GM19023 (cell line): ENCODE data around the gene IL1RL1.

Experiments
- ATAC-seq: cut with Tn5 transposase; IDR thresholded peaks from one replicate; pipeline ENCODE4 v1.9.1; 2021; ENCODE audit warnings: mild to moderate bottlenecking, moderate library complexity; ENCODE audit not compliant: unreplicated experiment

The IL1RL1 gene

DNA sequence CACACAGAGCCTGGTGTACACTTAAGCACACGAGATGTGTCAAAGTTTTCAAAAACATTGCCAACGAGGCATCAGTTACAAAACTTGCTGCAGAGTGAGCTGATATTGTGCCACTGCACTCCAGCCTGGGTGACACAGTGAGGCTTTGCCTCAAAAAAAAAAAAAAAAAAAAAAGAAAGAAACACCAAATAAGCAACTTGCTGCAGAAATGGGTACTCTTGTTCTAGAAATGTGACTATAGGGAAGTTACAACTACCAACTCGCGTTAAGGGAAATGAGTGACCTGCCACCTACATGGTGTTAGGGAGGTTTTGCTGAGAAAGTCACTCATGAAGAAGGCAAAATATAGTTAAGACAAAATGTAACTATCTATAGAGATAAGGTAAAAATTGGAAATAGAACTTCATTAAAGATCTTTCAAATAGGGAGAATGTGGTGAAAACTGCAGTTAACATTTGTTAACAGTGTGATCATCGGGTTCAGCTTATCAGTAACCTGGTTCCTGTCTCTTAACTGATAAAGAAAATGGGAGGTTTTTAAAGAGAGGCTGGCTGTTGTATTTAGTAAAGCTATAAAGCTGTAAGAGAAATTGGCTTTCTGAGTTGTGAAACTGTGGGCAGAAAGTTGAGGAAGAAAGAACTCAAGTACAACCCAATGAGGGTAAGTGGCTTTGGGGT is at the start of gene IL1RL1:
Gene IL1RL1 (plus strand): TSS at position 600 of the 677 bp plus-strand sequence. CDS start 26,702 bp downstream, outside the sequence.
- no peak for ATAC-seq

DNA sequence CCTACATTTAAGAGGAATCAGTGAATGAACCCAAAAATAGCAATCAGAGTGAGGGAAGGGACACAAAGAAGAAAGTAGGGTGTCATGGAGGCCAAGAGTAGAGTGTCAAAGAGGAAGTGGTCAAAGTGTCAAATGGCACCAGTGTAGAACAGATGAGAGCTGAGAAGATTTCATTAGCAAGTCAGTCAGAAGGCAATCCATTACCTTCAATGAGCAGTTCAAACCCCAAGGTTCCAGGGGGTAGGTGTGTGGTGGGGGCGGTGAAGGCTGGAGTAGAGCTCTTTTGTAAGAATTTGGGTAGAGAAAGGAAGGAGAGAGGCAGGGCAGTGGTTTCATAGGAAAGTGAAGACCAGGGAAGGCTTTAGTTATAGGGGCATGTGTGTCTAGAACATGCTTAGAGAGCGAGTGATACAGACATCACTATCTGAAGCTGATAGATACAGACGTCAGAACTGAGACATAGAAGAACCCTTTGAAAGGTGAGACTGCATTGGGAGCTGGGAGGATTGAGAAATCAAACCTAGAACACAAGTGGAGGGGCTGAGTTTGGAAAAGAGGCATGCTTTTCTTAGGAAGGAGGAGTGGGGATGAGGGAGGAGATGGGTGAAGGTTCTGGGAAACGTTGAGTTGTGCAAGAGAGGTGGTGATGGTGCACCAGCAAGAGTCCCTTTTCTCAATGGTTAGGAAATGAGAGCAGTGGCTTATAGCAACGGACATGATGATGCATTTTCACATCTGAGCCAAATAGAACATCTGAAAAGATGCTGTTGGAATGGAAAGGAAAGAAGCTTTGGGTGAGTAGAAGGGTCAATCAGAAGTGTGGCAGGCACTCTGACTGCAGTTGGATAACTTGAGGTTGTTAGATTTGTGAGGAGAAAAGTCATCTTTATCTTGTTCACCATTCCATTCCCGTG is 48.9 kb upstream of the IL1RL1 start:
- no peak for ATAC-seq

DNA sequence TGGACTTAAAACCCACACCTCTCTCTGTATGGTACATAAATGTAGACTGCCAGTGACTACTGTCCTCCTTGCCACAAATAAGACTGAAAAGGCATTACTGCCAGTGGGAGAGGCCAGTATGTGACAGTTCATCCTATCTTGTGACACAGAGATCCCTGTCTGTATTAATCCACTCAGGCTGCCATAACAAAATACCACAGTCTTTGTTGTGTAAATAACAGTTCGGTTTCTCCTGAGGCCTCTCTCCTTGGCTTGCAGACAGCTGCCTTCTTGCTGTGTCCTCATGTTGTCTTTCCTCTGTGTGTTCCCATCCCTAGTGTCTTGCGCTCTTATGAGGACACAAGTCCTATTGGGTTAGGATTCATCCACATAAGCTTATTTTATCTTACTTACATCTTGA is 46.4 kb upstream of the IL1RL1 start:
- no peak for ATAC-seq

GRCh38 chr2:102266204-102266603 is 45.2 kb upstream of the IL1RL1 start:
- ATAC-seq: no peak

- no peak for ATAC-seq
These were observed 43.6 kb upstream of the IL1RL1 start for GRCh38 chr2:102267774-102268173.

GRCh38 chr2:102268510-102269199 is 42.7 kb upstream of the IL1RL1 start:
- no peak for ATAC-seq

GRCh38 chr2:102269200-102269524 is 42.2 kb upstream of the IL1RL1 start:
- ATAC-seq: no peak

GRCh38 chr2:102271844-102272243 is 39.5 kb upstream of the IL1RL1 start:
- no peak for ATAC-seq

DNA sequence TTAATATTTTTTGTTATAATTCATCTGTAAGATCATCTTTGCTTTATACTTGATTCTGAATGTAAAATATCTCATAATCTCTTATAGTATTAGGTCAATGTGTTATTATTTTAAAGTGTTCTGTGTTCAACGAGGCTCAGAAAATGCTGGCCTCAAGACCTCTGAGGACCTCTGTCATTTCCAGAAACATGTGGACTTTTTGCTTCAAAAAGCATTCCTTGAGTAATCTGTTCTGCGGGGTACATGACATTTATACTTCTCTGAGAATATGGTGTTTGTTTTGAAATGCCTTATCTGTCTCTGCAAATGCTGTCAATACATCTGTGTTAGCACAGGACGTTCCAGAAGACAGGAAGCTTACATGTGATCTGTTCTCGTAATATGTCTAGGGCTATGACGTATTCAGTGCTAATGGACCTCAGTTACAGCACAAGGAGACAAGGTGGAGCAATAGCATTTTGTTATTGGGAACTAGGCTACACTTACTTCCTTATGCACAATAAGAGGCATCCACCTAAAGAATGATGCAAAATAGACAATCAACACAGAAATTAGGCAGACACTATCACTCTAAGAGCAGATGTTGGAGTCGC is 37.6 kb upstream of the IL1RL1 start:
- ATAC-seq: no peak

GRCh38 chr2:102276549-102277201 is 34.7 kb upstream of the IL1RL1 start:
- ATAC-seq: no peak

DNA sequence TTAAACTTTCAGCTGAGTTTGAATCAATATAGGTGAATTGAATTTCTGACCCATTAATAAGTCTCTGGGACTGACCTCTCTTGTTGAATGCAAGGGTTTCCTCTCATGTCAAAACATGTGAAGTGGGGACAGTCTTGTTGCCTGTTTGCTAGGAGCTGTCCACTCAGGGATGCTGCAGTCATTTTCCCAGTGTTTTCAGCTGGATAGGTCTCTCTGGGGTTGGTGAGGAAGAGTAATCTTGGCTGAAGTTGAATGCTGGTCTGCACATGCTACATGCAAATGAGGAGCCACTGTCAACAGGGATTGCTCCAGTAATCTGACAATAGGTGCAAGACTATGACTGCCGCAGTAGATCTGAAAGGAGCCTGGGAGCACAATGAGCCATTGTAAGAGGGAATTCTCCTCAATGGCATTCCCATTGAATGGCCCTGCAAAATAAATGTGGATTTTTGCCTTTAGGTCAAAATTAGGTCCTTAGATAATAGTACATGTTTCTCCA is 34.1 kb upstream of the IL1RL1 start:
- ATAC-seq: no peak

GRCh38 chr2:102278720-102279390 is 32.5 kb upstream of the IL1RL1 start:
- ATAC-seq: no peak

GRCh38 chr2:102279391-102279735 is 32.0 kb upstream of the IL1RL1 start:
- ATAC-seq: no peak

DNA sequence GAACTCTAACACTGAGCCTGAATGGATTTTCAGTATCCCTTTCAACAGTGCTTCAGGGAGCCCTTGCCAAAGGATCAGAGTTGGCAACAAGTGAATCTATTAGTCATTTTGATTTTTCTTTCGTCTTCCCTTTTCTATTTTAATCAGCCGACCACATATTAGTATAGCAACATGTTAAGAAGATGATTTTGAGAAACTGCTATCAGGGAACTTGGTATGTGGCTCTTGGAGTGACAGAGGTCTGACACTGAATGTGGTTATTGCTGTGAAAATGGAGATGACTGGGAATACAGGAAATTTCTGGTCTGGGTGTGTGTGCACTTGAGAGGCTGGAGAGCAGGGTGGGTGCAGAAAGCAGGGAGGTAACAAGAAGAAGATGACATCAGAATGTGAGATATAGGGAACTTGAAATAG is 28.7 kb upstream of the IL1RL1 start:
- no peak for ATAC-seq

DNA sequence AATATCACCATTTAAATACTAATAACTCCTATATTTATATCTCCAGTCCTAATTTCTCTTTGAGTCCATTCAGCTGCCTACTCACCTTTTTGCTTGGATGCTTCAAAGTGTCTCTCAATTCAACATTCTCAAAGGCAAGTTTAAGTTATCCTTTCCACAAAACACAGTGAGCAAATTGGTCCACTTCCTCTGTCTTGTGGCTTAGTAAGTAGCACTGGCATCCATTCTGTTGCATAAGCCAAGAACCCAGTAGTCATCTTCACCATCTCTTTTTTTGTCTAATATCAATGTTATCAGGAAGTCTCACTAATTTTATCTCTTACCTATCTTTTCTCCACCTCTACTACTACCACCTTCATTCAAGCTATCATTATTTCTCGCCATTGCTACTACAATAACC is 27.4 kb upstream of the IL1RL1 start:
- ATAC-seq: no peak

DNA sequence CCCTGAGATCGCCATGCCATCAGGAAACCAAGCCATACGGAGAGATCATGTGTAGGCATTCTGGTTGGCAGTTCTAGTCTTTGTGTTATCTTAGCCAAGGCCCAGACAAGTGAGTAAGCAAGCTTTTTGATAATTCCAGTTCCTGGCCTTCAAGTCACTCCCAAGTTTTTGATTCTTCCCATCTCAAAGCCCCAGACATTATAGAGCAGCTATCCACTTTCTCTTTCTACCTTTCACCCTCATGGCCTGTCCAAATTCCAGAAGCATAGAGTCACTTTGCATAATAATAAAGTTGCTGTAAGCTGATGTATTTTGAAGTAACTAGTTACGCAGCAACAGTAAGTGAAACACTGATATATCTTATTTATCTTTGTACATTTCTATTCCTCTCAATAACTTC is 26.8 kb upstream of the IL1RL1 start:
- no peak for ATAC-seq

DNA sequence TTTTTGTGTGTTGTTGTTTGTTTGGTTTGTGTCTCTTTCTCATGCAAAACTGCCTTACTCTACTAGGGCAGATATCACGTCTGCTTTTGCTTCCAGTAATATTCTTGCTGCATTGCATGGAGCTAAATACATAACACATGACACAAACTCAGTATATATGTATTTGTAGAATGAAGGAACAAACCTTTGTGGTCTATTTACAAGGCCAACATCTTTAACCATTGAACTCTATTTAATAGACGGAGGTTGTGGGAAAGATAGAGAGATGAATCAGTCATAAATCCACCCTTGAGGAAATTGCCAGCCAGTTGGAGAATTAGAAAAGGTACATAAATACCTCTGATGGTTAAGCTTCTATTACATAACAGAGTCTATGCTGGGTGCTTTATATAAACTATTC is 26.0 kb upstream of the IL1RL1 start:
- ATAC-seq: no peak

GRCh38 chr2:102286041-102286440 is 25.3 kb upstream of the IL1RL1 start:
- no peak for ATAC-seq

GRCh38 chr2:102289129-102289528 is 22.2 kb upstream of the IL1RL1 start:
- no peak for ATAC-seq

GRCh38 chr2:102290594-102290993 is 20.8 kb upstream of the IL1RL1 start:
- ATAC-seq: no peak
